Activated B cell treated with CpG ODN at 0.5 μM for 24 hours (primary cell): Measurements from ENCODE around the gene PLCB2. TPM values are rescaled to one million over a fixed set of nuclear protein-coding genes. Genes with fewer than 3 reads are reported as not detected.

Experiments
- ATAC-seq: fragments of 200-7000 bp; cut with Tn5 transposase; one replicate; pipeline ENCODE4 v1.10.0; 2021; ENCODE audit warnings: low read depth, mild to moderate bottlenecking, moderate library complexity
- CTCF ChIA-PET: fragments of 350-600 bp; sonication (Branson Sonifier 250); formaldehyde crosslinking; loops from one replicate; lab custom pipeline; 2021; ENCODE audit warnings: antibody characterized with exemption; lab: Charles Lee
- POLR2A ChIA-PET: fragments of 350-600 bp; sonication (Branson Sonifier 250); formaldehyde crosslinking; loops from one replicate; lab custom pipeline; 2021; ENCODE audit warnings: antibody characterized with exemption; lab: Charles Lee
- DNase-seq: peaks from one replicate; pipeline ENCODE4 v3.0.0; 2022
- H3K27ac Mint-ChIP-seq: one replicate; pipeline ENCODE4 v1.8.0; 2020; ENCODE audit warnings: mixed read lengths
- H3K27me3 Mint-ChIP-seq: one replicate; pipeline ENCODE4 v1.8.0; 2021; ENCODE audit warnings: mixed read lengths
- H3K36me3 Mint-ChIP-seq: one replicate; pipeline ENCODE4 v1.8.0; 2021; ENCODE audit warnings: low read depth, mixed read lengths
- H3K4me1 Mint-ChIP-seq: one replicate; pipeline ENCODE4 v1.8.0; 2021; ENCODE audit warnings: mixed read lengths
- H3K4me3 Mint-ChIP-seq: one replicate; pipeline ENCODE4 v1.8.0; 2020; ENCODE audit warnings: mild to moderate bottlenecking, mixed read lengths
- H3K9me3 Mint-ChIP-seq: one replicate; pipeline ENCODE4 v1.8.0; 2020; ENCODE audit warnings: mixed read lengths
- CTCF ChIP-seq: fragments of 200-600 bp; IDR thresholded peaks from one replicate; pipeline ENCODE4 v1.8.0; 2022; ENCODE audit warnings: antibody characterized with exemption, mild to moderate bottlenecking
- intact Hi-C: fragments of 100-400 bp; cut with micrococcal nuclease; formaldehyde crosslinking; loops from one replicate; pipeline ENCODE4 v1.15.1; 2024
- total RNA-seq: library from RNA; stranded (reverse); gene quantifications from 2 replicates; pipeline ENCODE4 v1.2.3, GENCODE V29; 2022

The PLCB2 gene
- total RNA-seq, 1 donor from 2014 or later = 126 TPM

- intact Hi-C loops = no loop called here
- POLR2A ChIA-PET = interaction anchor here (0.7 to 1.5 kb wide), 2 partner anchors 22 to 209 kb away, joined by 3 to 7 read pairs; partner anchors contain the start of gene PLCB2
- CTCF ChIA-PET = interaction anchor here (1.5 to 6.0 kb wide), 2 partner anchors 11 to 52 kb away, joined by 6 to 41 read pairs; no protein-coding TSS in a partner anchor
- Mint-ChIP-seq H3K4me1 (peaks cover 3% of the 10 kb centered on the region), H3K27me3 (no peaks in the 10 kb centered on the region), H3K4me3 (no peak overlapping the region), H3K36me3 (peaks cover 26% of the 10 kb centered on the region), H3K9me3 (no peaks in the 10 kb centered on the region), H3K27ac (no peak overlapping the region)
- ATAC-seq (no peak), DNase-seq (no peak)
- TF ChIP-seq CTCF = no peak
These were observed 21.6 kb downstream of the PLCB2 start for GRCh38 chr15:40286061-40286532.

- ChIA-PET POLR2A (interaction anchor here (0.7 to 1.5 kb wide), 2 partner anchors 22 to 208 kb away, joined by 3 to 7 read pairs; partner anchors contain the start of gene PLCB2), CTCF (interaction anchor here (1.5 to 6.0 kb wide), 2 partner anchors 11 to 52 kb away, joined by 6 to 41 read pairs; no protein-coding TSS in a partner anchor)
- Mint-ChIP-seq H3K27me3 (peaks cover 2% of the 10 kb centered on the region), H3K27ac (no peak overlapping the region), H3K4me1 (peaks cover 3% of the 10 kb centered on the region), H3K9me3 (no peaks in the 10 kb centered on the region), H3K4me3 (no peak overlapping the region), H3K36me3 (peaks cover 25% of the 10 kb centered on the region)
- intact Hi-C loops = no loop called here
- DNase-seq (no peak), ATAC-seq (no peak)
- TF ChIP-seq CTCF = no peak
These were observed 22.2 kb downstream of the PLCB2 start for GRCh38 chr15:40285554-40286011.

- no peak overlapping the region for H3K4me3 Mint-ChIP-seq
- H3K4me1 Mint-ChIP-seq = peaks cover 5% of the 10 kb centered on the region
- DNase-seq (no peak), ATAC-seq (no peak)
- CTCF ChIA-PET = interaction anchor here (1.5 to 6.0 kb wide), 2 partner anchors 10 to 53 kb away, joined by 6 to 41 read pairs; no protein-coding TSS in a partner anchor
- peaks cover 22% of the 10 kb centered on the region for H3K36me3 Mint-ChIP-seq
- H3K27me3 Mint-ChIP-seq = peaks cover 3% of the 10 kb centered on the region
- TF ChIP-seq CTCF = no peak
- H3K9me3 Mint-ChIP-seq = no peaks in the 10 kb centered on the region
- POLR2A ChIA-PET = interaction anchor here (1.5 kb wide), 1 partner anchor 23 kb away, joined by 7 read pairs; the partner anchor contains the start of gene PLCB2
- H3K27ac Mint-ChIP-seq = no peak overlapping the region
- intact Hi-C loops = no loop called here
These were observed 22.6 kb downstream of the PLCB2 start for GRCh38 chr15:40285151-40285550.

DNA sequence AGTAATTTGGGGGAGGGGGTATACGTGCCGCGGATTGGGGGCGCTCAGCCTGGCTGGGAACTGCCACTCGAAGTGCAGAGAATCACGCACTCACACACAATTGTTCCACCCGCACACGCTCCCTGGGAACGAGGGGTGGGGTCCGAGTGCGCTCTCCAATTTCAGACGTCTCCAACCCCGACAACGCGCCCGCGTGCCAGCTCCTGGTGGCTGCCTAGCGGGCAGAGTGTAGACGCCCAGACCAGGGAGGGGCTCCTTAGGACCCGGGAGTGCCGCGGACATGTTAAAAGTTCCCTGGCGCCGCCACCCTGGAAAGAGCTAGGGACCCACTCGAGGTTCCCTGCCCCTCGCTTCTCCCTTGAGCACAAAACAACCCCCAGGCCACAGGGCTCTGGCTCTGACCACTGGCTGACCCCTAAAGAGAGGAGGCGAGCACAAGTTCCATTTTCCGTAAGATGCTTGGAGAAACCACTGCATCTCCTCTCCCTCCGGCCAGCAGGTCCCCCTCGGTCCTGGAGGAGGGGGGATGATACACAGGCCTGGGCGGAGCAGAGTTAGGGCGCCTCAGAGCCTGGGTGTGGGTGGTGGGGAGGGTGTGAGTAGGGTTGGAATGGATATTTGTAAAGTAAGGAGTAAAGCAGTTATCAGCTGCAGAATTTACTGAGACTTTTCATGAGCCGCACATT is 24.0 kb downstream of the PLCB2 start:
- peaks cover 11% of the 10 kb centered on the region for H3K36me3 Mint-ChIP-seq
- no peak overlapping the region for H3K27ac Mint-ChIP-seq
- intact Hi-C loops = no loop called here

More for the DNA sequence above, 24.0 kb downstream of the PLCB2 start:
- H3K4me1 Mint-ChIP-seq = peaks cover 9% of the 10 kb centered on the region
- ATAC-seq (no peak), DNase-seq (no peak)
- ChIA-PET POLR2A (interaction anchor here (0.7 to 2.0 kb wide), 3 partner anchors 9 to 25 kb away, joined by 3 to 14 read pairs (median 5); partner anchors contain the start of gene PLCB2), CTCF (interaction anchor here (1.1 to 3.0 kb wide), 4 partner anchors 10 to 67 kb away, joined by 3 to 13 read pairs (median 10); partner anchors contain the start of gene PLCB2)
- no peak for TF ChIP-seq CTCF
- no peaks in the 10 kb centered on the region for H3K9me3 Mint-ChIP-seq
- peaks cover 3% of the 10 kb centered on the region for H3K27me3 Mint-ChIP-seq
- H3K4me3 Mint-ChIP-seq = peak overlapping the region; percentile 62
